NCI-H82 treated with DMSO at 0.1 percent for 48 hours (cell line): Measurements from ENCODE around the gene EIF4E2.

Experiments used
- DNase-seq: peaks from one replicate; lab custom pipeline; 2025; ENCODE audit not compliant: unreplicated experiment; lab: John Stamatoyannopoulos, UW

EIF4E2 gene

GRCh38 chr2:232537079-232537478 is 13.4 kb upstream of the EIF4E2 start:
- no peak for DNase-seq

- DNase-seq = no peak
These were observed 13.0 kb upstream of the EIF4E2 start for GRCh38 chr2:232537499-232537898.

- no peak for DNase-seq
These were observed 11.8 kb upstream of the EIF4E2 start for GRCh38 chr2:232538671-232539070.

GRCh38 chr2:232539298-232540231 is 10.9 kb upstream of the EIF4E2 start, which contains the start of gene CHRNG:
Gene CHRNG, plus strand, starts transcription at chr2:232539692. Its CDS starts 56 bp downstream, at chr2:232539748.
- no peak for DNase-seq

GRCh38 chr2:232540441-232541041 is 9.9 kb upstream of the EIF4E2 start:
- no peak for DNase-seq

- no peak for DNase-seq
These were observed 9.1 kb upstream of the EIF4E2 start for GRCh38 chr2:232541195-232541960.

- no peak for DNase-seq
These were observed 8.4 kb upstream of the EIF4E2 start for GRCh38 chr2:232541961-232542714.

- no peak for DNase-seq
These were observed 7.6 kb upstream of the EIF4E2 start for GRCh38 chr2:232542715-232543467.

- no peak for DNase-seq
These were observed 7.0 kb upstream of the EIF4E2 start for GRCh38 chr2:232543491-232543890.

GRCh38 chr2:232543928-232544631 is 6.4 kb upstream of the EIF4E2 start:
- DNase-seq = no peak

GRCh38 chr2:232544674-232545073 is 5.8 kb upstream of the EIF4E2 start:
- DNase-seq = no peak

GRCh38 chr2:232545511-232546375 is 4.7 kb upstream of the EIF4E2 start:
- DNase-seq = no peak

GRCh38 chr2:232547991-232548390 is 2.5 kb upstream of the EIF4E2 start:
- no peak for DNase-seq

- DNase-seq = no peak
These were observed 685 bp upstream of the EIF4E2 start for GRCh38 chr2:232549655-232550353.

- DNase-seq = no peak
These were observed 755 bp downstream of the EIF4E2 start for GRCh38 chr2:232551250-232551638.

- DNase-seq = no peak
These were observed 1.3 kb downstream of the EIF4E2 start for GRCh38 chr2:232551776-232552175.

- no peak for DNase-seq
These were observed 5.9 kb downstream of the EIF4E2 start for GRCh38 chr2:232556426-232556825.
